ENCODE measurements around the gene MUC12.
"Not testable (repeated sequence)": the region's sequence is repeated elsewhere in the genome, so short reads cannot be mapped to it uniquely, and the experiment has no call there.

The MUC12 gene

DNA sequence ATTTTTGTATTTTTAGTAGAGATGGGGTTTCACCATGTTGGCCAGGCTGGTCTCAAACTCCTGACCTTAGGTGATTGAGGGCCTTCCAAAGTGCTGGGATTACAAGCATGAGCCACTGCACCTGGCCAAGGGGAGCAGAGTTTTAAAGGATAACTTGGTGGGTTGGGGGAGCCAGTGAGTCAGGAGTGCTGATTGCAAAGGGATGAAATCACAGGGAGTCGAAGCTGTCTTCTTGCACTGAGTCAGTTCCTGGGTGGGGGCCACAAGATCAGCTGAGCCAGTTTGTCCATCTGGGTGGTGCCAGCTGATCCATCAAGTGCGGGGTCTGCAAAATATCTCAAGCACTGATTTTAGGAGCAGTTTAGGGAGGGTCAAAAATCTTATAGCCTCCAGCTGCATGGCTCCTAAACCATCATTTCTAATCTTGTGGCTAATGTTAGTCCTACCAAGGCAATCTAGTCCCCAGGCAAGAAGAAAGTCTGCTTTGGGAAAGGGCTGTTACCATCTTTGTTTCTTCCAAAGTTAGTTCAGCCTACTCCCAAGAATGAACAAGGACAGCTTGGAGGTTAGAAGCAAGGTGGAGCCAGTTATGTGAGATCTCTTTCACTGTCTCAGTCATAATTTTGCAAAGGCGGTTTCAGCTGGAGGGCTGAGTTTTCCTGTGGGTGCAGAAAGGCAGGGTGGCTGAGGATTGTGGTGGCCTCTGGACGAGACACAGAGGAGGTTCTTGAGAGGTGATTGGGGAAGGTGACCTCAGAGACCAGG is 15.8 kb downstream of the MUC12 start:
- DNase-seq (ENCODE audit: low spot score): not testable (repeated sequence)

DNA sequence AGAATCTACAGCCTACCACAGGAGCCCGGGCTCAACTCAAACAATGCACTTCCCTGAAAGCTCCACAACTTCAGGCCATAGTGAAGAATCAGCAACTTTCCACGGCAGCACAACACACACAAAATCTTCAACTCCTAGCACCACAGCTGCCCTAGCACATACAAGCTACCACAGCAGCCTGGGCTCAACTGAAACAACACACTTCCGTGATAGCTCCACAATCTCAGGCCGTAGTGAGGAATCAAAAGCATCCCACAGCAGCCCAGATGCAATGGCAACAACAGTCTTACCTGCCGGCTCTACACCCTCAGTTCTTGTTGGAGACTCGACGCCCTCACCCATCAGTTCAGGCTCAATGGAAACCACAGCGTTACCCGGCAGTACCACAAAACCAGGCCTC is 22.3 kb downstream of the MUC12 start:
- DNase-seq (ENCODE audit: low spot score): no peak

DNA sequence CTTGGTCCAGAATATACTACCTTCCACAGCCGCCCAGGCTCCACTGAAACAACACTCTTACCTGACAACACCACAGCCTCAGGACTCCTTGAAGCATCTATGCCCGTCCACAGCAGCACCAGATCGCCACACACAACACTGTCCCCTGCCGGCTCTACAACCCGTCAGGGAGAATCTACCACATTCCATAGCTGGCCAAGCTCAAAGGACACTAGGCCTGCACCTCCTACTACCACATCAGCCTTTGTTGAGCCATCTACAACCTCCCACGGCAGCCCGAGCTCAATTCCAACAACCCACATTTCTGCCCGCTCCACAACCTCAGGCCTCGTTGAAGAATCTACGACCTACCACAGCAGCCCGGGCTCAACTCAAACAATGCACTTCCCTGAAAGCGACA is 22.9 kb downstream of the MUC12 start:
- not testable (repeated sequence) for DNase-seq (ENCODE audit: low spot score)

DNA sequence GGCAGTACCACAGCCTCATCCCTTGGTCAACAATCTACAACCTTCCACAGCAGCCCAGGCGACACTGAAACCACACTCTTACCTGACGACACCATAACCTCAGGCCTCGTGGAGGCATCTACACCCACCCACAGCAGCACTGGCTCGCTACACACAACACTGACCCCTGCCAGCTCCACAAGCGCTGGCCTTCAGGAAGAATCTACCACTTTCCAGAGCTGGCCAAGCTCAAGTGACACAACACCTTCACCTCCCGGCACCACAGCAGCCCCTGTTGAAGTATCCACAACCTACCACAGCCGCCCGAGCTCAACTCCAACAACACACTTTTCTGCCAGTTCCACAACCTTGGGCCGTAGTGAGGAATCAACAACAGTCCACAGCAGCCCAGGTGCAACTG is 25.3 kb downstream of the MUC12 start:
- not testable (repeated sequence) for DNase-seq (ENCODE audit: low spot score)

DNA sequence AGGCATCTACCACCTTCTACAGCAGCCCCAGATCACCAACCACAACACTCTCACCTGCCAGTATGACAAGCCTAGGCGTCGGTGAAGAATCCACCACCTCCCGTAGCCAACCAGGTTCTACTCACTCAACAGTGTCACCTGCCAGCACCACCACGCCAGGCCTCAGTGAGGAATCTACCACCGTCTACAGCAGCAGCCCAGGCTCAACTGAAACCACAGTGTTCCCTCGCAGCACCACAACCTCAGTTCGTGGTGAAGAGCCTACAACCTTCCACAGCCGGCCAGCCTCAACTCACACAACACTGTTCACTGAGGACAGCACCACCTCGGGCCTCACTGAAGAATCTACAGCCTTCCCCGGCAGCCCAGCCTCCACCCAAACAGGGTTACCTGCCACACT is 29.2 kb downstream of the MUC12 start:
- DNase-seq (ENCODE audit: low spot score): not testable (repeated sequence)

DNA sequence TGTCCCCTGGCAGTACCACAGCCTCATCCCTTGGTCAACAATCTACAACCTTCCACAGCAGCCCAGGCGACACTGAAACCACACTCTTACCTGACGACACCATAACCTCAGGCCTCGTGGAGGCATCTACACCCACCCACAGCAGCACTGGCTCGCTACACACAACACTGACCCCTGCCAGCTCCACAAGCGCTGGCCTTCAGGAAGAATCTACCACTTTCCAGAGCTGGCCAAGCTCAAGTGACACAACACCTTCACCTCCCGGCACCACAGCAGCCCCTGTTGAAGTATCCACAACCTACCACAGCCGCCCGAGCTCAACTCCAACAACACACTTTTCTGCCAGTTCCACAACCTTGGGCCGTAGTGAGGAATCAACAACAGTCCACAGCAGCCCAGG is 30.0 kb downstream of the MUC12 start:
- not testable (repeated sequence) for DNase-seq (ENCODE audit: low spot score)

DNA sequence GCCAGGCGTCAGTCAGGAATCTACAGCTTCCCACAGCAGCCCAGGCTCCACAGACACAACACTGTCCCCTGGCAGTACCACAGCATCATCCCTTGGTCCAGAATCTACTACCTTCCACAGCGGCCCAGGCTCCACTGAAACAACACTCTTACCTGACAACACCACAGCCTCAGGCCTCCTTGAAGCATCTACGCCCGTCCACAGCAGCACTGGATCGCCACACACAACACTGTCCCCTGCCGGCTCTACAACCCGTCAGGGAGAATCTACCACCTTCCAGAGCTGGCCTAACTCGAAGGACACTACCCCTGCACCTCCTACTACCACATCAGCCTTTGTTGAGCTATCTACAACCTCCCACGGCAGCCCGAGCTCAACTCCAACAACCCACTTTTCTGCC is 30.7 kb downstream of the MUC12 start:
- not testable (repeated sequence) for DNase-seq (ENCODE audit: low spot score)

DNA sequence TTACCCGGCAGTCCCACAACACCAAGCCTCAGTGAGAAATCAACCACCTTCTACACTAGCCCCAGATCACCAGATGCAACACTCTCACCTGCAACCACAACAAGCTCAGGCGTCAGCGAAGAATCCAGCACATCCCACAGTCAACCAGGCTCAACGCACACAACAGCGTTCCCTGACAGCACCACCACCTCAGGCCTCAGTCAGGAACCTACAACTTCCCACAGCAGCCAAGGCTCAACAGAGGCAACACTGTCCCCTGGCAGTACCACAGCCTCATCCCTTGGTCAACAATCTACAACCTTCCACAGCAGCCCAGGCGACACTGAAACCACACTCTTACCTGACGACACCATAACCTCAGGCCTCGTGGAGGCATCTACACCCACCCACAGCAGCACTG is 33.0 kb downstream of the MUC12 start:
- not testable (repeated sequence) for DNase-seq (ENCODE audit: low spot score)

DNA sequence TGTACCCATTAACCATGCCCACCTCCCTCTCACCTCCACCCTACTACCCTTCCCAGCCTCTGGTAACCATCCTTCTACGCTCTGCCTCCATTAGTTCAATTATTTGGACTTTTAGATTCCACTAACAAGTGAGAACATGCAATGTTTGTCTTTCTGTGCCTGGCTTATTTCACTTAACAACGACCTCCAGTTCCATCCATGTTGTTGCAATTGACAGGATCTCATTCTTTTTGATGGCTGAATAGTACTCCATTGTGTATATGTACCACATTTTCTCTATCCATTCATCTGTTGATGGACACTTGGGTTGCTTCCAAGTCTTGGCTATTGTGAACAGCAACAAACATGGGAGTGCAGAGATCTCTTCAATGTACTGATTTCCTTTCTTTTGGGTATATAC is 38.0 kb downstream of the MUC12 start:
- DNase-seq (ENCODE audit: low spot score): not testable (repeated sequence)

DNA sequence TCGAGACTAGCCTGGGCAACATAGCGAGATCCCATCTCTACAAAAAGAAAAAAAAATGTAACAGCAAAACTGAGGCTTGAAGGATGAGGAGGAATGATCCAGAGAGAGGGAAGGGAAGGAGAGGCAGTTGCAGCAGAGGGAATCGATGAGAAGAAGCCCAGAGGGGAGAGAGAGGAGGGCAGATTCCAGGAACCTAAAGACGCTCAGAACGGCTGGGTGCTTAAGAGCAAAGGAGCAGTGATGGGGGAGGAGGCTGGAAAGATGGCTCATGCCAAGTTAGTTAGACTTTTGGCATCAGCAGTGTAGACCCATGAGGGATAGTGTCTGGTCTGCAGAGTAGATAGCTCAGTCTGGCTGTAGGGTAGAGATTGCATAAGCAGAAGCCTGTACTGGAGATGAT is 40.3 kb downstream of the MUC12 start:
- no peak for DNase-seq (ENCODE audit: low spot score)

DNA sequence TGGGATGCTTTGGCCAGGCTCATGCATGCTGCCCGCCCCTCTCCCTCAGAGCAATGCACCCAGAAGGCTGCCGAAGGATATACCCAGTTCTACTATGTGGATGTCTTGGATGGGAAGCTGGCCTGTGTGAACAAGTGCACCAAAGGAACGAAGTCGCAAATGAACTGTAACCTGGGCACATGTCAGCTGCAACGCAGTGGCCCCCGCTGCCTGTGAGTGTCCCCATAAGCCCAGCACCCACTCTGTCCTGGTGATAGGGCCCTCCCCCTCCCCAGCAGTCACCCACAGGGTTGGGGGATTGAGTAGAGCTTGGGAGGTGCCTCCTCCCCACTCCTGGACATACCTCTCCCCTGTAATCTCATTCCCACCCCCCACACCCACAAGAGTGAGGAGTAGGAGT is 43.6 kb downstream of the MUC12 start:
- DNase-seq (ENCODE audit: low spot score): no peak

DNA sequence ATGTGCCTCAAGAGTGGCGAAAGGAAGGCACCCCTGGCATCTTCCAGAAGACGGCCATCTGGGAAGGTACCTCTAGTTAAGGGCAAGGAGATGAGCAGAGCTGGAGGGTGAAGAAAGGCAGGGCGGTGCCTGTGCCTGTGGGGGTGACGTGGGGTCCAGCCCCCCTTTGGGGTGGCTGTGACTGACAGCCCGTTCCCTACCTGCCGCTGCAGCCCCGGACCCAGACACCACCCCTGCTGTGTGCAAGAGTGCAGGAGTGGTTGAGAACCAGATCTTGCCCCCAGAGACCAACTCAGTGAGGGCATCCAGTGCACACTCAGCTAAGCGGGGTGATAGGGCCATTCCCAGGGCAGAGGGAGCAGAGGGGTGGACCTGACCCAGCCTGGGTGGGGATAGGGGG is 46.3 kb downstream of the MUC12 start:
- no peak for DNase-seq (ENCODE audit: low spot score)

DNA sequence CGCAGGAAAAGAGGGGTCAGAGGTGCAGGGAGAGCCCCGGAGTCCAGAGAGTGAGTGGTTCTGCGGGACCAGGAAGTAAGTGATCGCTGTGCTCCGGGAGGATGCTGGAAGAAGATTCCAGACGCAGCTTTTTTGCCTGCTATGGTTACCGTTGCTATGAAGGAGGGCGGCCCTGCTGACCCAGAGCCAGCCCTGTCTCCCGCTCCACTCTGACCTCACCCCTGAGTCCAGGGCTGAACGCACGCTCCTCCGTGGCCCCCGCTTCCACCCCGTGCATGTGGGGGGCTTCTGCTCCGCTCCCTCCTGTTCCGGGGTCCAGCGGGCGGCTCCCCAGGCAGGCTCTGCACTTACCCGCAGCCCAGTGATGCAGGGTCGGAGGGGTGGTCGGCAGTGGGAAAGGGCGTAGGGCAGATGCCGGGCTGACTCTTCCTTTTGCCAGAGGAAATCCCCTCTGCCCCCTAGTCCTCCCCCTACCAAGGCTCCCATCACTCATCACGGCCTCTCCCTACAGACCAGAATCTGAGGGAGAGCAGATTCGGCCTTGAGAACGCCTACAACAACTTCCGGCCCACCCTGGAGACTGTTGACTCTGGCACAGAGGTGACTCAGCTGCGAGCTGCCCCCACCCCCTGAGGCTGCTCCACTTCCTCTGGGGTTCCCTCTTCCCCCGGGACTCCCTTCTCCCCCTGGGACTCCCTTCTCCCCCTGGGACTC is 47.9 kb downstream of the MUC12 start:
- DNase-seq (ENCODE audit: low spot score): peak; percentile 88

DNA sequence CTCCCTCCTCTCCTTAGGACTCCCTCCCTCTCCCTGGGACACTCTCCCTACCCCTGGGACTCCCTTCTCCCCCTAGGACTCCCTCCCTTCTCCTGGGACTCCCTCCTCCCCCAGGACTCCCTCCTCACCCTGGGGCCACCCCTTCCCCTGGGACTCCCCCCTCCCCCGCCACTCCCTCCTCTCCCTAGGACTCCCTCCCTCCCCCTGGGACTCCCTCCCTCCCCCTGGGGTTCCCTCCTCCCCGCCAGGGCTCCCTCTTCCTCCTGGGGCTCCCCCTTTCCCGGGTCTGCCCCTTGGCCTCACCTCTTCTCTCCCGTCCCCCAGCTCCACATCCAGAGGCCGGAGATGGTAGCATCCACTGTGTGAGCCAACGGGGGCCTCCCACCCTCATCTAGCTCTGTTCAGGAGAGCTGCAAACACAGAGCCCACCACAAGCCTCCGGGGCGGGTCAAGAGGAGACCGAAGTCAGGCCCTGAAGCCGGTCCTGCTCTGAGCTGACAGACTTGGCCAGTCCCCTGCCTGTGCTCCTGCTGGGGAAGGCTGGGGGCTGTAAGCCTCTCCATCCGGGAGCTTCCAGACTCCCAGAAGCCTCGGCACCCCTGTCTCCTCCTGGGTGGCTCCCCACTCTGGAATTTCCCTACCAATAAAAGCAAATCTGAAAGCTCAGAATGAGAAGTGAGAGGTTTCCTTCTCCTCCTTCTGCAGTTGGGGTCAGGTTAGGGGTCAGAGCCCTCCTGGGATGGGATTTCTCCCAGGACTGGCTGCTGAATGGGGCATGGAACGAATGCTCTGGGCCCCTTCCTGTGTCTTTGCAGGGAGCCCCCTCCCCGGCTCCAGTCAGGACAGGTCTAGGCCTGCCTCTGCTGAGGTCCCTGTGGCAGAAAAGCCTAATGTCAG is 49.2 kb downstream of the MUC12 start:
- no peak for DNase-seq (ENCODE audit: low spot score)

DNA sequence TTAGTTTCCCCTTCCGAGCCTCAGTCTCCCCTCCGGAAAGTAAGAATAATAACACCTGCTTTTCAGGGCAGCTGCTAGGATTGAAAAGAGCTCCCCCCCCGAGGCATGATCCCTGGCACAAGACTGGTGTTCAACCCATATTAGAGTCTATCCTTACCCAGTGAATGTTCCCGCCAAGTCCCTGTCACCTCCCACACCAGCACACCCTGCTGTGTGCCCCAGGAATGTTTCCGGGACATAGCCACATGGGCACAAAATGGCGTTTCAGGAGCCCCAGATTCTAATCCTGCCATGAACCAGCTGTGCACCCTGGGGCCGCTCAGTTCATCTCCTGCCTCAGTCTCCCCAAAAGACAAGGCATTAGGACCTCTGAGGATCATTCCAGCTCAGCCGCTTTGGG is 51.1 kb downstream of the MUC12 start:
- no peak for DNase-seq (ENCODE audit: low spot score)

DNA sequence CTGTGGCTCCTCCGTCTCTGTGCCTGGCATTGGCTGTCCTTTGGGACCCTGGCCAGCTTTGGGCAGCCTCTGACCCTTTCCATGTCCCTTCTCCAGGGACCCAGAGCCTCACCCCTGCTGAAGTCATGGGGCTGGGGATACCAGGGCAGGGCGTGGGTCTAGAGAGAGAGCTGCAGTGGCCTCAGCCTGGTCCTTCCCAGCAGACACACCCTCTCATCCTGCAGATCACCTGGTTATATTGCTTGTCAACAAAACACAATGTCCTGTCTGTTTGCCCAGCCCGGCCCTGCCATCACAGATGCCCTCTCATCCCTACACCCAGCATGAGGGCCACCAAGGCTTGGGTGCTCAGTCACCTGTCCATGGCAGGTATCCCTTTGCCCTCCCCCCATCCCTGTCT is 52.3 kb downstream of the MUC12 start:
- peak; percentile 84 for DNase-seq (ENCODE audit: low spot score)

DNA sequence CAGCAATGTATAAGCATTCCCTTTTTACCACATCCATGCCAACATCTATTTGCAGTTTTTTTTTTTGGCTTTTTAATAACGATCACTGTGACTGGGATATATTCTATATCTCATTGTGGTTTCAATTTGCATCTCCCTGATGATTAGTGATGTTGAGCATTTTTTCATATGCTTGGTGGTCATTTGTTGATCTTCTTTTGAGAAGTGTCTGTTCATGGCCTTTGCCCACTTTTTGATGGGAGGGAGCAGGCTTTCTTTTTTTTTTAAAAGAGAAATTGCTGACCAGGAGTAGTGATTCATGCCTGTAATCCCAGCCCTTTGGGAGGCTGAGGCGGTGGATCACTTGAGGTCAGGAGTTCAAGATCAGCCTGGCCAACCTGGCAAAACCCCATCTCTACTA is 54.5 kb downstream of the MUC12 start:
- DNase-seq (ENCODE audit: low spot score): no peak

DNA sequence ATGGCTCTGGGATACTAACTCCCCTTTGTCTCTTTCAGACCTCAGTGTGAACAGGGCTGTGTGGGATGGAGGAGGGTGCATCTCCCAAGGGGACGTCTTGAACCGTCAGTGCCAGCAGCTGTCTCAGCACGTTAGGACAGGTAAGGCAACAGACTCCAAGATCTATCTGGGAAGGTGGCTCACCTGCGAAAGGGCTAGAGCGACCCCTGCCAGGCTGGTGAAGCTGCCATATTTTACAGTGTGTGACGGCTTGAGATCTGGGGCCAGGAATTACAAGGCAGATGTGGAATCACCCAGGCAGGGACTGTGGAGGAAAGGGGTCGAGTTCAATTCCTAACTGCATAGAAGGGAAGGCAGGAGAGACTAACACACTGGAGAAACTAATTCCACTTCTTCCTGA is 61.7 kb downstream of the MUC12 start:
- DNase-seq (ENCODE audit: low spot score): no peak

DNA sequence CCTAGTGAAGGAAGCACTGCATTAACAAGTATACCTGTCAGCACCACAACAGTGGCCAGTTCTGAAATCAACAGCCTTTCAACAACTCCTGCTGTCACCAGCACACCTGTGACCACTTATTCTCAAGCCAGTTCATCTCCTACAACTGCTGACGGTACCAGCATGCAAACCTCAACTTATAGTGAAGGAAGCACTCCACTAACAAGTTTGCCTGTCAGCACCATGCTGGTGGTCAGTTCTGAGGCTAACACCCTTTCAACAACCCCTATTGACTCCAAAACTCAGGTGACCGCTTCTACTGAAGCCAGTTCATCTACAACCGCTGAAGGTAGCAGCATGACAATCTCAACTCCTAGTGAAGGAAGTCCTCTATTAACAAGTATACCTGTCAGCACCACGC is 66.6 kb downstream of the MUC12 start:
- DNase-seq (ENCODE audit: low spot score): no peak

DNA sequence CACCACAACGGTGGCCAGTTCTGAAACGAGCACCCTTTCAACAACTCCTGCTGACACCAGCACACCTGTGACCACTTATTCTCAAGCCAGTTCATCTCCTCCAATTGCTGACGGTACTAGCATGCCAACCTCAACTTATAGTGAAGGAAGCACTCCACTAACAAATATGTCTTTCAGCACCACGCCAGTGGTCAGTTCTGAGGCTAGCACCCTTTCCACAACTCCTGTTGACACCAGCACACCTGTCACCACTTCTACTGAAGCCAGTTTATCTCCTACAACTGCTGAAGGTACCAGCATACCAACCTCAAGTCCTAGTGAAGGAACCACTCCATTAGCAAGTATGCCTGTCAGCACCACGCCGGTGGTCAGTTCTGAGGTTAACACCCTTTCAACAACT is 71.9 kb downstream of the MUC12 start:
- DNase-seq (ENCODE audit: low spot score): not testable (repeated sequence)

DNA sequence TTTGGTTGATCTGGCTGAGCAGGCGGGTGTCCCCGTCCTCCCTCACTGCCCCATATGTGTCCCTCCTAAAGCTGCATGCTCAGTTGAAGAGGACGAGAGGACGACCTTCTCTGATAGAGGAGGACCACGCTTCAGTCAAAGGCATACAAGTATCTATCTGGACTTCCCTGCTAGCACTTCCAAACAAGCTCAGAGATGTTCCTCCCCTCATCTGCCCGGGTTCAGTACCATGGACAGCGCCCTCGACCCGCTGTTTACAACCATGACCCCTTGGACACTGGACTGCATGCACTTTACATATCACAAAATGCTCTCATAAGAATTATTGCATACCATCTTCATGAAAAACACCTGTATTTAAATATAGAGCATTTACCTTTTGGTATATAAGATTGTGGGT is 89.0 kb downstream of the MUC12 start:
- DNase-seq (ENCODE audit: low spot score): peak; percentile 62

DNA sequence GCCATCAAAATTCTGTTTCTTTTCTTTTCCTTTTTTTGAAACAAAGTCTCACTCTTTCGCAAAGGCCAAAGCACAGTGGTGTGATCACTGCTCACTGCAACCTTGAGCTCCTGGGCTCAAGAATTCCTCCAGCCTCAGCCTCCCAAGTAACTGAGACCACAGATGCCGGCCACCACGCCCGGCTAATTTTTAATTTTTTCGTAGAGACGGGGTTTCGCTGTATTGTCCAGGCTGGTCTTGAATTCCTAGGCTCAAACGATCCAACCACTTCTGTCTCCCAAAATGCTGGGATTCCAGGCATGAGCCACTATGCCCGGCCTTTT is 90.2 kb downstream of the MUC12 start:
- DNase-seq (ENCODE audit: low spot score): no peak

DNA sequence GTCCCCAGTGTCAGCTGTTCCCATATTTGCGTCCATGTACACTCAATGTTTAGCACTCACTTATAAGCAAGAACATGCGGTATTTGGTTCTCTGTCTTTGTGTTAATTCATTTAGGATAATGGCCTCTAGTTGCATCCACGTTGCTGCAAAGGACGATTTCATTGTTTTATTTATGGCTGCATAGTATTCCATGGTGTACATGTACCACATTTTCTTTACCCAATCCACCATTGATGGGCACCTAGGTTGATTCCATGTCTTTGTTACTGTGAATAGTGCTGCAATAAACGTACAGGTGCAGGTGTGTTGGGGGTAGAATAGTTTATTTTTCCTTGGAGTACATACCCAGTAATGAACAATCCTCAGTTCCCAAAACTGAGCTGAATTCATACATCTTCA is 91.6 kb downstream of the MUC12 start:
- no peak for DNase-seq (ENCODE audit: low spot score)
